NCI-H446 (cell line): Measurements from ENCODE around the gene DNM3.
"Not testable (repeated sequence)": the region's sequence is repeated elsewhere in the genome, so short reads cannot be mapped to it uniquely, and the experiment has no call there.

Source experiments
- DNase-seq, 2 experiments: peaks; one replicate each; lab custom pipeline; 2025; lab: John Stamatoyannopoulos, UW

DNM3 gene

GRCh38 chr1:172024944-172025738 is 183.8 kb downstream of the DNM3 start:
- not testable (repeated sequence) for DNase-seq

- no peak for DNase-seq
Observed at GRCh38 chr1:172040466-172040865, 199.2 kb downstream of the DNM3 start.

GRCh38 chr1:172041102-172041501 is 199.8 kb downstream of the DNM3 start:
- no peak for DNase-seq

- peak in 1 of 2 experiments; percentile 26 for DNase-seq
Observed at GRCh38 chr1:172041742-172042141, 200.4 kb downstream of the DNM3 start.

- DNase-seq = no peak
Observed at GRCh38 chr1:172043900-172044299, 202.6 kb downstream of the DNM3 start.

- no peak for DNase-seq
Observed at GRCh38 chr1:172051898-172052297, 210.6 kb downstream of the DNM3 start.

GRCh38 chr1:172054172-172054571 is 212.9 kb downstream of the DNM3 start:
- DNase-seq = peak in 1 of 2 experiments; percentile 50

- DNase-seq = not testable (repeated sequence)
Observed at GRCh38 chr1:172055816-172056419, 214.6 kb downstream of the DNM3 start.

GRCh38 chr1:172068334-172068733 is 227.0 kb downstream of the DNM3 start:
- DNase-seq = no peak

- DNase-seq = no peak
Observed at GRCh38 chr1:172069051-172069450, 227.8 kb downstream of the DNM3 start.

- DNase-seq = no peak
Observed at GRCh38 chr1:172069534-172069933, 228.2 kb downstream of the DNM3 start.

GRCh38 chr1:172070055-172070454 is 228.8 kb downstream of the DNM3 start:
- DNase-seq = no peak

GRCh38 chr1:172071746-172072145 is 230.4 kb downstream of the DNM3 start:
- DNase-seq = no peak

- not testable (repeated sequence) for DNase-seq
Observed at GRCh38 chr1:172079859-172080258, 238.6 kb downstream of the DNM3 start.

GRCh38 chr1:172083191-172083590 is 241.9 kb downstream of the DNM3 start:
- no peak for DNase-seq

- no peak for DNase-seq
Observed at GRCh38 chr1:172084876-172085275, 243.6 kb downstream of the DNM3 start.

- DNase-seq = no peak
Observed at GRCh38 chr1:172085317-172085716, 244.0 kb downstream of the DNM3 start.

- DNase-seq = no peak
Observed at GRCh38 chr1:172086137-172086536, 244.8 kb downstream of the DNM3 start.

GRCh38 chr1:172088256-172088655 is 247.0 kb downstream of the DNM3 start:
- DNase-seq = no peak

- peak in 1 of 2 experiments; percentile 53 for DNase-seq
Observed at GRCh38 chr1:172089768-172090510, 248.6 kb downstream of the DNM3 start.

GRCh38 chr1:172090511-172090817 is 249.2 kb downstream of the DNM3 start:
- no peak for DNase-seq

GRCh38 chr1:172095846-172096245 is 254.5 kb downstream of the DNM3 start:
- DNase-seq = no peak

GRCh38 chr1:172105230-172105629 is 263.9 kb downstream of the DNM3 start:
- DNase-seq = no peak
